HFFc6 (cell line): ENCODE data around the gene GLI2. TPM values are rescaled to one million over a fixed set of nuclear protein-coding genes. Genes with fewer than 3 reads are reported as not detected.

Experiments used
- DNase-seq: peaks from one replicate; pipeline ENCODE4 v3.0.0-alpha.2; 2018
- H3K27ac Mint-ChIP-seq: 2 replicates; pipeline ENCODE4 v1.8.0; 2020; ENCODE audit warnings: mild to moderate bottlenecking, mixed read lengths
- H3K27me3 Mint-ChIP-seq: 2 replicates; pipeline ENCODE4 v1.8.0; 2021; ENCODE audit warnings: mild to moderate bottlenecking, moderate library complexity, mixed read lengths; ENCODE audit not compliant: insufficient read depth
- H3K36me3 Mint-ChIP-seq: 2 replicates; pipeline ENCODE4 v1.8.0; 2021; ENCODE audit warnings: low read depth, mixed read lengths
- H3K4me1 Mint-ChIP-seq: 2 replicates; pipeline ENCODE4 v1.8.0; 2020; ENCODE audit warnings: low read depth, mixed read lengths
- H3K4me3 Mint-ChIP-seq: 2 replicates; pipeline ENCODE4 v1.8.0; 2020; ENCODE audit warnings: mild to moderate bottlenecking, moderate library complexity, mixed read lengths
- H3K9me3 Mint-ChIP-seq: 2 replicates; pipeline ENCODE4 v1.8.0; 2020; ENCODE audit warnings: mild to moderate bottlenecking, mixed read lengths
- total RNA-seq, 6 experiments: library from RNA; stranded (reverse); fragmentation: NEBNext Ultra II Directional; extraction: Animal tissue kit (Norgen Biotek cat#: 25700); gene quantifications; 2 replicates in 1 of 6; 3 replicates in 5 of 6; pipeline ENCODE4 v1.2.3, GENCODE V29; 2021
- TF ChIP-seq, protein P1 (sequence below): fragments of 200-600 bp; sonication (generic); IDR thresholded peaks from 2 replicates; pipeline ENCODE4 v1.5.0; 2021; ENCODE audit warnings: antibody characterized with exemption, mild to moderate bottlenecking

Gene GLI2
- total RNA-seq, 6 experiments from 2014 or later, result 40.2 to 46.1 (median 41.9) TPM

- Mint-ChIP-seq H3K27me3 (no peaks in the 10 kb centered on the region; the same call in 1 of the 2 replicates), H3K4me1 (peaks cover 28% of the 10 kb centered on the region), H3K36me3 (peaks cover 22% of the 10 kb centered on the region), H3K27ac (peak overlapping the region; percentile 92), H3K4me3 (peak overlapping the region; percentile 79), H3K9me3 (peaks cover 20% of the 10 kb centered on the region)
- TF ChIP-seq, protein P1, sequence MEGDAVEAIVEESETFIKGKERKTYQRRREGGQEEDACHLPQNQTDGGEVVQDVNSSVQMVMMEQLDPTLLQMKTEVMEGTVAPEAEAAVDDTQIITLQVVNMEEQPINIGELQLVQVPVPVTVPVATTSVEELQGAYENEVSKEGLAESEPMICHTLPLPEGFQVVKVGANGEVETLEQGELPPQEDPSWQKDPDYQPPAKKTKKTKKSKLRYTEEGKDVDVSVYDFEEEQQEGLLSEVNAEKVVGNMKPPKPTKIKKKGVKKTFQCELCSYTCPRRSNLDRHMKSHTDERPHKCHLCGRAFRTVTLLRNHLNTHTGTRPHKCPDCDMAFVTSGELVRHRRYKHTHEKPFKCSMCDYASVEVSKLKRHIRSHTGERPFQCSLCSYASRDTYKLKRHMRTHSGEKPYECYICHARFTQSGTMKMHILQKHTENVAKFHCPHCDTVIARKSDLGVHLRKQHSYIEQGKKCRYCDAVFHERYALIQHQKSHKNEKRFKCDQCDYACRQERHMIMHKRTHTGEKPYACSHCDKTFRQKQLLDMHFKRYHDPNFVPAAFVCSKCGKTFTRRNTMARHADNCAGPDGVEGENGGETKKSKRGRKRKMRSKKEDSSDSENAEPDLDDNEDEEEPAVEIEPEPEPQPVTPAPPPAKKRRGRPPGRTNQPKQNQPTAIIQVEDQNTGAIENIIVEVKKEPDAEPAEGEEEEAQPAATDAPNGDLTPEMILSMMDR, result no peak
- peak; percentile 75 for DNase-seq
Measured at GRCh38 chr2:120722568-120723421, 12.9 kb upstream of the GLI2 start.

DNA sequence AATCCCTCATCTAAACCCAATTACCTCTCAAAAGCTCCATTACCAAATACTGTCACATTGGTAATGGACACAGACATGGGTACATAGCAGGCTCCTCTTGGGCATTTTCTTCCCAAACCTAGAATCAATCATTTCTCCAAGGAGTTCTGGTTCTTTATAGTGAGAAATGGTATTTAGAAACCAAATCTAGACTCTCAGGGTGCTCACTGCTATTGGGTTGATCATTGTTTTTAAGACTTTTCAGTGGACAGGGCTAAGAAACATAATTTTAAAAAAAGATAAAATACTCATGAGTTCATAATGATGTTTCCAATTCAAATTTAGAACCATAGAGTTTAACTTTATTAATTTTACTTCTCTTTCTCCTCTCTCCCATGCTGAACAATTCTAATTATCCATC is 9.4 kb upstream of the GLI2 start:
- TF ChIP-seq, protein P1, result no peak
- H3K27ac Mint-ChIP-seq, result no peak overlapping the region
- H3K4me1 Mint-ChIP-seq, result peaks cover 45% of the 10 kb centered on the region
- no peak overlapping the region for H3K4me3 Mint-ChIP-seq
- no peaks in the 10 kb centered on the region; the same call in 1 of the 2 replicates for H3K27me3 Mint-ChIP-seq
- peaks cover 20% of the 10 kb centered on the region for H3K9me3 Mint-ChIP-seq
- no peak for DNase-seq
- H3K36me3 Mint-ChIP-seq, result peaks cover 22% of the 10 kb centered on the region

DNA sequence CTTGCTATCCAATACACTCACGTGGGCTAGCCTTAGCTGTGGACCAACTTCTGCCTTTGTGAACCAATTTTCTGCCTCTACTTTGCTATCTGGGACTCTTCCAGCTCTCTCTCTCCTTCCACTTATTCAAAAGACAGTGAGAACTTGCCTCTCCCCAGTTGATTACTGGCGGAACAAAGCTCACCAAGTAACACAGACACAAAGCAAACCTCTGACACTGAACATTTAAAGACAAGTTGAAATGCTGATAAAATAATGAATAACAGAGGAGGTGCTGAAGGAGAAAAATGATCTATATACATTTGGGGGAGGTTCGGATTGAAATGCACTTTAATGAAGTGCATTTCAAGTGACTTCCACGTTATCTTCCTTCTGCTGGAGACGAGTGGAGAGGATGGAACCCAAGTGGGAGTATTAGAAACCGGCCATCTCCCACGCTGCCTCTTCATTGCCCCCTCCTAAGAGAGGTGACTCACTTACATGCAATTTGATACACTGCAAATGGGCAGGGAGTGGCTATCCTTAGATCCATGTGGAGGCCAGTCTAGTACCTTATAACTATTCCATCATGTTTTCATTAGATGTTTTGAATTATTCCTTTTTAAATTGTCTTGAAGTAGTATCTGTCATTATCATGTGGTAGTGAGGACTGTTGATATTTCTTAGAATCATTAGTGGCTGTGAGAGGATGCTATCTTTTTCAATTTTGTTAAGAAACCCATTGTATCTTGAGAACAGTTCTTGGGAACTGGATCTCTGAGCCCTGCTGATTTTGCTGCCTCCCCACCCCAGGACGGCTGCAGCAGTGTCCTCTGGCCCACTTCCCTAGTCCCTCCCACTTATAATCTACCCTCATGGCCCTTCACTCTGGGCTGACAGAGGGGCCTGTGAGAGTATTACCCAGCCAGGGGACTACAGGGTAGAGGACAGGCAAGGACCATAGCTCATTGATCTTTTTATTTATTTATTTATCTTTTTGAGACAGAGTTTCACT is 6.0 kb upstream of the GLI2 start:
- DNase-seq, result peak; percentile 76
- H3K36me3 Mint-ChIP-seq, result peaks cover 23% of the 10 kb centered on the region
- peaks cover 15% of the 10 kb centered on the region for H3K9me3 Mint-ChIP-seq
- peaks cover 39% of the 10 kb centered on the region for H3K4me1 Mint-ChIP-seq
- H3K27ac Mint-ChIP-seq, result peak overlapping the region; percentile 83
- H3K4me3 Mint-ChIP-seq, result peak overlapping the region; percentile 61
- TF ChIP-seq, protein P1, result no peak
- H3K27me3 Mint-ChIP-seq, result 0 out of 2 replicates have a peak, but pooled peaks cover under 1% of the 10 kb centered on the region

DNA sequence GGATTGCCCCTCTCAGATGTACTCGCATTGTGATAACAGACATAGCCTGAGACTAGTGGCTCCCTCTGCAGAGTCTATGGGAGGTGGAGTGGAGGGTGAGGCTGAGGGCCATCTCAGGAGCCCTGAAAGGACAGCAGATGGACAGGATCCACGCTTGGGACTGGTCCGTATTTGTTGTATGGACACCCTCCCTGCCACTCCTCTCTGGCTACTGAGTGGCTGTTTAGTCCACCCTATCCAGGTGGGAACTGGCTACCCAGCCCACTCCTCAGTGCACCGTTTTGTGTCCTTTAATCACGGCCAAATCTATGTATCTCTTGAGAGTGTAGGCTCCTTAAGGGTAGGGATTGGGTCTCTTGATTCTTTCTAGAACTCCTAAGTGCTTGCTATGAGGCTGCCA is 4.5 kb upstream of the GLI2 start:
- peaks cover 45% of the 10 kb centered on the region for H3K4me1 Mint-ChIP-seq

More for the DNA sequence above, 4.5 kb upstream of the GLI2 start:
- Mint-ChIP-seq H3K27ac (peak overlapping the region; percentile 48), H3K4me3 (no peak overlapping the region), H3K27me3 (0 out of 2 replicates have a peak, but pooled peaks cover 2% of the 10 kb centered on the region), H3K36me3 (peaks cover 14% of the 10 kb centered on the region), H3K9me3 (peaks cover 5% of the 10 kb centered on the region)
- DNase-seq, result no peak
- TF ChIP-seq, protein P1, result no peak
